Activated B cell treated with CpG ODN at 0.5 μM for 24 hours (primary cell): ENCODE data around the gene BTG1. TPM values are rescaled to one million over a fixed set of nuclear protein-coding genes. Genes with fewer than 3 reads are reported as not detected.

Experiments used
- ATAC-seq: fragments of 200-7000 bp; cut with Tn5 transposase; one replicate; pipeline ENCODE4 v1.10.0; 2021; ENCODE audit warnings: low read depth, mild to moderate bottlenecking, moderate library complexity
- CTCF ChIA-PET: fragments of 350-600 bp; sonication (Branson Sonifier 250); formaldehyde crosslinking; loops from one replicate; lab custom pipeline; 2021; ENCODE audit warnings: antibody characterized with exemption; lab: Charles Lee
- POLR2A ChIA-PET: fragments of 350-600 bp; sonication (Branson Sonifier 250); formaldehyde crosslinking; loops from one replicate; lab custom pipeline; 2021; ENCODE audit warnings: antibody characterized with exemption; lab: Charles Lee
- DNase-seq: peaks from one replicate; pipeline ENCODE4 v3.0.0; 2022
- H3K27ac Mint-ChIP-seq: one replicate; pipeline ENCODE4 v1.8.0; 2020; ENCODE audit warnings: mixed read lengths
- H3K27me3 Mint-ChIP-seq: one replicate; pipeline ENCODE4 v1.8.0; 2021; ENCODE audit warnings: mixed read lengths
- H3K36me3 Mint-ChIP-seq: one replicate; pipeline ENCODE4 v1.8.0; 2021; ENCODE audit warnings: low read depth, mixed read lengths
- H3K4me1 Mint-ChIP-seq: one replicate; pipeline ENCODE4 v1.8.0; 2021; ENCODE audit warnings: mixed read lengths
- H3K4me3 Mint-ChIP-seq: one replicate; pipeline ENCODE4 v1.8.0; 2020; ENCODE audit warnings: mild to moderate bottlenecking, mixed read lengths
- H3K9me3 Mint-ChIP-seq: one replicate; pipeline ENCODE4 v1.8.0; 2020; ENCODE audit warnings: mixed read lengths
- CTCF ChIP-seq: fragments of 200-600 bp; IDR thresholded peaks from one replicate; pipeline ENCODE4 v1.8.0; 2022; ENCODE audit warnings: antibody characterized with exemption, mild to moderate bottlenecking
- intact Hi-C: fragments of 100-400 bp; cut with micrococcal nuclease; formaldehyde crosslinking; loops from one replicate; pipeline ENCODE4 v1.15.1; 2024
- total RNA-seq: library from RNA; stranded (reverse); gene quantifications from 2 replicates; pipeline ENCODE4 v1.2.3, GENCODE V29; 2022

The BTG1 gene
- total RNA-seq, 1 donor from 2014 or later, result 429 TPM

GRCh38 chr12:92167075-92167474, 21.4 kb upstream of the BTG1 start:
- POLR2A ChIA-PET, result interaction anchor here (0.6 to 14.7 kb wide), 7 partner anchors 9 to 378 kb away, joined by 3 to 351 read pairs (median 5); partner anchors contain the start of gene BTG1
- Mint-ChIP-seq H3K9me3 (peaks cover 3% of the 10 kb centered on the region), H3K27me3 (no peaks in the 10 kb centered on the region), H3K4me3 (peak overlapping the region; percentile 26), H3K4me1 (peaks cover 76% of the 10 kb centered on the region), H3K27ac (peak overlapping the region; percentile 36), H3K36me3 (peaks cover 2% of the 10 kb centered on the region)
- no peak for DNase-seq
- intact Hi-C loops, result loop anchor here (1.0 kb wide), 1 partner anchor 8 kb away; no protein-coding TSS in a partner anchor
- TF ChIP-seq CTCF, result no peak
- CTCF ChIA-PET, result no interaction called here
- peak; percentile 61 for ATAC-seq

- Mint-ChIP-seq H3K27me3 (no peaks in the 10 kb centered on the region), H3K36me3 (peaks cover 2% of the 10 kb centered on the region), H3K27ac (peak overlapping the region; percentile 53), H3K4me1 (peaks cover 80% of the 10 kb centered on the region), H3K4me3 (no peak overlapping the region), H3K9me3 (peaks cover 3% of the 10 kb centered on the region)
- intact Hi-C loops, result no loop called here
- TF ChIP-seq CTCF, result no peak
- ATAC-seq (no peak), DNase-seq (no peak)
- POLR2A ChIA-PET, result interaction anchor here (13.1 to 14.7 kb wide), 2 partner anchors 6 to 19 kb away, joined by 165 to 351 read pairs; partner anchors contain the start of gene BTG1
- CTCF ChIA-PET, result no interaction called here
Observed at GRCh38 chr12:92164712-92165111, 19.1 kb upstream of the BTG1 start.

DNA sequence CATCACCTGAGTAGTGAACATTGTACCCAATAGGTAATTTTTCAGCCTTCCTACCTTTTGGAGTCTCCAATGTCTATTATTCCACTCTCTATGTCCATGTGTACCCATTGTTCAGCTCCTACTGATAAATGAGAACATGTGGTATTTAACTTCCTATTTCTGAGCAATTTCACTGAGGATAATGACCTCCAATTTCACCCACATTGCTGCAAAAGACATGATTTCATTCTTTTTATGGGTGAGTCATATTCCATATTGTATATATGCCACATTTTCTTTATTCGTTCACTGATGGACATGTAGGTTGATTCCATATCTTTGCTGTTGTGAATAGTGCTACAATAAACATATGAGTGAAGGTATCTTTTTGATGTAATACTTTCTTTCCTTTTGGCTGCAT, 16.4 kb upstream of the BTG1 start:
- peaks cover 87% of the 10 kb centered on the region for H3K4me1 Mint-ChIP-seq
- intact Hi-C loops, result no loop called here

DNA sequence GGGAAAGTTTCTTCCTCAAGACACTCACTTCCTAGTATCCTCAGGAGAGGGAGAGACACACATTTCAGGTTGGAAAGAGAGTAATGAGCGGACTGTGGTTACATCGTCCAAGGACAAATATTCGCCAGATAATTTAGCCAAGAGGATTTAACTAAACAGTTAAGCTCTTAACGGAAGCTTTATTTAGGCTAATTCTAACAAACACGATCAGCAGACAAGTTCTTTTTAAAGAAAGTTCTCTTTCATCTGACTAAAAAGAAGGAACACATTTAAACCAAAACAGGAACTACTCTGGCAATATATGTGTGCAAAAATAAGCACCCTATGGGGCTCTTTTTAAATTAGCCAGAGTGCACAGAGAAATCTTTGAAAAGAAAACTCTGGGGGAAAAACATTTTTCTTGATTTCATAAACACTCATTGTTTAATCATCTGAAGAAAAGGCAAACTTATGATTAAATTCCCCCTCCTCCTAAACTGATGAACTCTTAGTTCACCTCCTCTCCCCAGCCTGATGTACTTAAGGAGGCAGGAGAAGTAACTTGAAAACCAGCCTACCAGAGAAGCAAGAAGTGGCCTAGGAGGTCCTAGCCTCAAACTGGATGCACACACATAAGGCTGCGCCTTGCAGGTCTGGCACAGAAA, 13.3 kb upstream of the BTG1 start:
- H3K4me3 Mint-ChIP-seq, result peak overlapping the region; percentile 76
- CTCF ChIA-PET, result interaction anchor here (1.2 to 1.6 kb wide), 2 partner anchors 9 to 85 kb away, joined by 3 to 4 read pairs; no protein-coding TSS in a partner anchor
- H3K4me1 Mint-ChIP-seq, result peaks cover 93% of the 10 kb centered on the region
- H3K27me3 Mint-ChIP-seq, result no peaks in the 10 kb centered on the region
- peak overlapping the region; percentile 96 for H3K27ac Mint-ChIP-seq
- POLR2A ChIA-PET, result interaction anchor here (0.8 to 14.7 kb wide), 8 partner anchors 8 to 287 kb away, joined by 3 to 351 read pairs (median 6); partner anchors contain the start of gene BTG1
- no peaks in the 10 kb centered on the region for H3K9me3 Mint-ChIP-seq
- ATAC-seq, result peak; percentile 65
- peaks cover 2% of the 10 kb centered on the region for H3K36me3 Mint-ChIP-seq
- no peak for TF ChIP-seq CTCF
- intact Hi-C loops, result loop anchor here (1.0 to 2.0 kb wide), 3 partner anchors 8 to 28 kb away; no protein-coding TSS in a partner anchor
- DNase-seq, result no peak

More for the DNA sequence above, 16.4 kb upstream of the BTG1 start:
- Mint-ChIP-seq H3K9me3 (peaks cover 3% of the 10 kb centered on the region), H3K36me3 (peaks cover 2% of the 10 kb centered on the region), H3K27ac (peak overlapping the region; percentile 71), H3K27me3 (no peaks in the 10 kb centered on the region), H3K4me3 (no peak overlapping the region)
- ChIA-PET POLR2A (interaction anchor here (0.8 to 14.7 kb wide), 3 partner anchors 9 to 283 kb away, joined by 3 to 351 read pairs (median 165); partner anchors contain the start of gene BTG1), CTCF (no interaction called here)
- ATAC-seq, result no peak
- no peak for DNase-seq
- TF ChIP-seq CTCF, result no peak
